Fibroblast of lung (primary cell): ENCODE measurements around the gene UBA5. TPM values are rescaled to one million over a fixed set of nuclear protein-coding genes. Genes with fewer than 3 reads are reported as not detected.
"Not testable (repeated sequence)": the region's sequence is repeated elsewhere in the genome, so short reads cannot be mapped to it uniquely, and the experiment has no call there.

Experiments used
- DNase-seq, 2 donors: peaks; one replicate each; pipeline versions ENCODE4 v3.0.0 to v3.0.0-alpha.2; 2010; ENCODE audit warnings: low read depth in 2 of 2
- H2AFZ ChIP-seq: 2 replicates; pipeline ENCODE4 v1.5.1; 2012; ENCODE audit warnings: low read length, control low read depth, inconsistent platforms
- H3K27ac ChIP-seq: 2 replicates; pipeline ENCODE4 v1.5.1; 2011; ENCODE audit warnings: low read length, control low read depth; ENCODE audit not compliant: insufficient read depth
- H3K27me3 ChIP-seq: 2 replicates; pipeline ENCODE4 v1.5.1; 2011; ENCODE audit warnings: mild to moderate bottlenecking, low read length; ENCODE audit not compliant: control insufficient read depth, insufficient read depth
- H3K36me3 ChIP-seq: 2 replicates; pipeline ENCODE4 v1.5.1; 2011; ENCODE audit warnings: low read length; ENCODE audit not compliant: control insufficient read depth, insufficient read depth
- H3K4me1 ChIP-seq: 2 replicates; pipeline ENCODE4 v1.5.1; 2011; ENCODE audit warnings: low read length; ENCODE audit not compliant: control insufficient read depth, insufficient read depth; ENCODE audit errors: extremely low read depth
- H3K4me2 ChIP-seq: 2 replicates; pipeline ENCODE4 v1.5.1; 2011; ENCODE audit warnings: low read length, control low read depth; ENCODE audit not compliant: insufficient read depth; ENCODE audit errors: extremely low read depth
- H3K4me3 ChIP-seq, 4 experiments: fragments of 200-600 bp in 1 of 4; sonication (generic) in 1 of 4; replicated peaks in 1 of 4; 2 replicates each; pipeline ENCODE4 v1.5.1; 2011 to 2016; ENCODE audit warnings: low read length in 4 of 4, low read depth in 3 of 4, mild to moderate bottlenecking in 3 of 4, control low read depth in 2 of 4, inconsistent platforms in 1 of 4, mixed read lengths in 1 of 4; ENCODE audit not compliant: insufficient read depth in 1 of 4; ENCODE audit errors: control extremely low read depth in 1 of 4
- H3K79me2 ChIP-seq: 2 replicates; pipeline ENCODE4 v1.5.1; 2012; ENCODE audit warnings: mild to moderate bottlenecking, low read length, inconsistent platforms; ENCODE audit not compliant: control insufficient read depth, insufficient read depth
- H3K9ac ChIP-seq: 2 replicates; pipeline ENCODE4 v1.5.1; 2011; ENCODE audit warnings: mild to moderate bottlenecking, low read length, control low read depth; ENCODE audit not compliant: insufficient read depth
- H3K9me3 ChIP-seq: 2 replicates; pipeline ENCODE4 v1.5.1; 2012; ENCODE audit warnings: low read depth, low read length; ENCODE audit not compliant: control insufficient read depth, insufficient read depth
- H4K20me1 ChIP-seq: 2 replicates; pipeline ENCODE4 v1.5.1; 2011; ENCODE audit warnings: low read length; ENCODE audit not compliant: control insufficient read depth, insufficient read depth; ENCODE audit errors: extremely low read depth
- EZH2 ChIP-seq: IDR thresholded peaks from 2 replicates; pipeline ENCODE4 v1.5.1; 2012; ENCODE audit warnings: low read length, control low read depth, mild to moderate bottlenecking; ENCODE audit errors: missing control alignments
- polyA minus RNA-seq: library from RNA; depleted of rRNA, polyadenylated mRNA; stranded (reverse); fragments of >200 nt; gene quantifications from 2 replicates; pipeline ENCODE4 v1.2.3, GENCODE V29; 2011; ENCODE audit warnings: low replicate concordance
- polyA plus RNA-seq, 2 donors: library from polyadenylated mRNA; depleted of rRNA in 1 of 2; stranded (reverse) in 1 of 2; unstranded in 1 of 2; fragments of >200 nt; gene quantifications; 2 replicates each; pipeline ENCODE4 v1.2.1, GENCODE V29; 2011 to 2012; ENCODE audit warnings: missing spikeins in 1 of 2
- total RNA-seq: library from RNA; depleted of rRNA; stranded (reverse); fragments of >200 nt; gene quantifications from 2 replicates; pipeline ENCODE4 v1.2.1, GENCODE V29; 2014
- TF ChIP-seq, protein P1 (sequence below), 2 donors: IDR thresholded peaks in 1 of 2; conservative IDR thresholded peaks in 1 of 2; 1 replicate in 1 of 2; 2 replicates in 1 of 2; pipeline ENCODE4 v1.5.1; 2011 to 2012; ENCODE audit warnings: low read length in 2 of 2, control low read depth in 1 of 2, inconsistent platforms in 1 of 2, low read depth in 1 of 2, mild to moderate bottlenecking in 1 of 2

UBA5 gene
- 30.0 and 43.6 TPM in 2 replicates for total RNA-seq
- polyA plus RNA-seq = 37.3 and 47.5 TPM in 2 replicates
- polyA plus RNA-seq (2012) = 37.1 and 38.3 TPM in 2 replicates
- polyA minus RNA-seq = 0.55 and 14.9 TPM in 2 replicates

DNA sequence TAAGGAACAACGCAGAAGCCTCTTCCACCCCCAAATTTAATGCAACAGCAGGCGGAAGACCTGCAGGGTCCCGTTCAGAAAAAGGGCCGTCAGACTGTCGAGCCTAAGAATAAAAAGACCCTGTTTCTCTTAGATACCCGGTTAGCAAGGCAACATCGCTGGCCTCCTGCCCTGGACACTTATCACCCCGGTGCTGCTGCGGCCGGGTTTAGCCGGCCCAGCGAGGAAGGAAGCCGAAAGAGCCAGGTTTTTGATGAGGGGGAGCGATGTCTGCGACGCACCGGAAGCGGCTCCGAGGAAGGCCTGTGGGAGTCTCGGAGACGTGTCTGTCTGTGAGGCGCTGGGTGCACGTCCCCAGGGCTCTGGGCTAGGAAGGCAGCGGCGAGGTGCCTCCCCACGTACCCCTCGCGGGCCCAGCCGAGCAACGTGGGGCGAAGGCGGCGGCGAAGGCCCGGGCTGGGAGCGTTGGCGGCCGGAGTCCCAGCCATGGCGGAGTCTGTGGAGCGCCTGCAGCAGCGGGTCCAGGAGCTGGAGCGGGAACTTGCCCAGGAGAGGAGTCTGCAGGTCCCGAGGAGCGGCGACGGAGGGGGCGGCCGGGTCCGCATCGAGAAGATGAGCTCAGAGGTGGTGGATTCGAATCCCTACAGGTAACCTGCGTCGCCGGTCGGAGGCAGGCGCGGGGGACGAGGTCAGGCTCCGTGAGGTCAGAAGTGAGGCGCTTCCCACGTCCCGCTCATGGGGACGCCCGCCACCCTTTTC, at the start of gene UBA5:
Gene UBA5 (plus strand): TSS at position 278 of the 759 bp plus-strand sequence. CDS start 209 bp downstream, at position 487.
- TF ChIP-seq, protein P1, sequence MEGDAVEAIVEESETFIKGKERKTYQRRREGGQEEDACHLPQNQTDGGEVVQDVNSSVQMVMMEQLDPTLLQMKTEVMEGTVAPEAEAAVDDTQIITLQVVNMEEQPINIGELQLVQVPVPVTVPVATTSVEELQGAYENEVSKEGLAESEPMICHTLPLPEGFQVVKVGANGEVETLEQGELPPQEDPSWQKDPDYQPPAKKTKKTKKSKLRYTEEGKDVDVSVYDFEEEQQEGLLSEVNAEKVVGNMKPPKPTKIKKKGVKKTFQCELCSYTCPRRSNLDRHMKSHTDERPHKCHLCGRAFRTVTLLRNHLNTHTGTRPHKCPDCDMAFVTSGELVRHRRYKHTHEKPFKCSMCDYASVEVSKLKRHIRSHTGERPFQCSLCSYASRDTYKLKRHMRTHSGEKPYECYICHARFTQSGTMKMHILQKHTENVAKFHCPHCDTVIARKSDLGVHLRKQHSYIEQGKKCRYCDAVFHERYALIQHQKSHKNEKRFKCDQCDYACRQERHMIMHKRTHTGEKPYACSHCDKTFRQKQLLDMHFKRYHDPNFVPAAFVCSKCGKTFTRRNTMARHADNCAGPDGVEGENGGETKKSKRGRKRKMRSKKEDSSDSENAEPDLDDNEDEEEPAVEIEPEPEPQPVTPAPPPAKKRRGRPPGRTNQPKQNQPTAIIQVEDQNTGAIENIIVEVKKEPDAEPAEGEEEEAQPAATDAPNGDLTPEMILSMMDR (conservative IDR thresholded peaks at IDR 0.05 in 1 of 2, IDR thresholded peaks at IDR 0.05 in 1 of 2; ENCODE audit: low read depth in 1 of 2, low read length in 2 of 2) = no peak
- no peak for TF ChIP-seq EZH2
- peaks cover 45% of the 10 kb centered on the region for H3K79me2 ChIP-seq

DNA sequence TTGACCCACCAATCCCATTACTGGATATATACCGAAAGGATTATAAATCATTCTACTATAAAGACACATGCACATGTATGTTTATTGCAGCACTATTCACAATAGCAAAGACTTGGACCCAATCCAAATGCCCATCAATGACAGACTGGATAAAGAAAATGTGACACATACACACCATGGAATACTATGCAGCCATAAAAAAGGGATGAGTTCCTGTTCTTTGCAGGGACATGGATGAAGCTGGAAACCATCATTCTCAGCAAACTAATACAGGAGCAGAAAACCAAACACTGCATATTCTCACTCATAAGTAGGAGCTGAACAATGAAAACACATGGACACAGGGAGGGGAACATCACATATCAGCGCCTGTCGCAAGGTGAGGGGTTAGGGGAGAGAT, 44.8 kb upstream of the UBA5 start:
- not testable (repeated sequence) for DNase-seq, H3K9ac ChIP-seq, H4K20me1 ChIP-seq, H3K27ac ChIP-seq, H3K27me3 ChIP-seq, H3K4me1 ChIP-seq, H3K79me2 ChIP-seq, H3K9me3 ChIP-seq, H3K36me3 ChIP-seq, H3K4me2 ChIP-seq, H3K4me3 ChIP-seq, H2AFZ ChIP-seq

More for the DNA sequence above, at the start of gene UBA5:
- peak; percentile 70 to 75 for DNase-seq
- Histone ChIP-seq H3K27ac (peak within 1 kb of the TSS; percentile 92), H2AFZ (peak within 1 kb of the TSS; percentile 99), H3K36me3 (no peaks in the 10 kb centered on the region), H4K20me1 (no peaks in the 10 kb centered on the region), H3K9ac (peak within 1 kb of the TSS; percentile 86), H3K4me1 (no peaks in the 10 kb centered on the region), H3K4me2 (peak within 1 kb of the TSS; percentile 97), H3K9me3 (no peaks in the 10 kb centered on the region), H3K4me3 (peak within 1 kb of the TSS; percentile 56 to 90 (median 77)), H3K27me3 (no peaks in the 10 kb centered on the region)

DNA sequence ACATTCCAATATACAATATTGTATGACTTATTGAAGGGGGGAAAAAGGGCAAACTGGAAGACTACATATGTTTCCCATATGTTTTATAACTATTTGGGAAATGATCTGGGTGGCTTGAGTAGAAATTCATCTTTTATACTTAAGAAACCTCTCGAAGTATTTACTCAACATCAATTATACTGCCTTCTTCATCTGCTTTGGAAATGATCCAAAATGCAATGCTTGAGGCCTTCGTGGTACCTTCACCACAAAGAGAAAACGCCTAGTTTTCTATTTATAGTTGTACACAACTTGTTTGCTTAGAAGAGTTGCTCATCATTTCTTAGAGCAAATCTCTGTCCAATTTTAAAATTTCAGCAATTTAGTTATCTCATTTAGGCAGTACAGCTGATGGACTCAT, 44.2 kb upstream of the UBA5 start:
- Histone ChIP-seq H3K9me3 (no peaks in the 10 kb centered on the region), H3K27me3 (no peaks in the 10 kb centered on the region), H3K9ac (no peak overlapping the region), H3K36me3 (no peaks in the 10 kb centered on the region), H2AFZ (no peak overlapping the region), H4K20me1 (no peaks in the 10 kb centered on the region), H3K4me1 (no peaks in the 10 kb centered on the region), H3K79me2 (no peaks in the 10 kb centered on the region), H3K4me3 (no peak overlapping the region), H3K4me2 (no peak overlapping the region), H3K27ac (no peak overlapping the region)
- no peak for TF ChIP-seq EZH2
- TF ChIP-seq, protein P1 (conservative IDR thresholded peaks at IDR 0.05 in 1 of 2, IDR thresholded peaks at IDR 0.05 in 1 of 2; ENCODE audit: low read depth in 1 of 2, low read length in 2 of 2) = no peak
- no peak for DNase-seq
